GM19351 (cell line): Measurements from ENCODE around the gene EXOSC10.
"Not testable (repeated sequence)": the region's sequence is repeated elsewhere in the genome, so short reads cannot be mapped to it uniquely, and the experiment has no call there.

Experiments
- ATAC-seq: cut with Tn5 transposase; IDR thresholded peaks from one replicate; pipeline ENCODE4 v1.9.1; 2021; ENCODE audit warnings: mild to moderate bottlenecking, moderate library complexity; ENCODE audit not compliant: unreplicated experiment

The EXOSC10 gene

GRCh38 chr1:11019971-11020370 is 79.7 kb downstream of the EXOSC10 start:
- no peak for ATAC-seq

GRCh38 chr1:11019358-11019757 is 80.3 kb downstream of the EXOSC10 start:
- ATAC-seq: not testable (repeated sequence)
